Stomach (tissue), 9 donors: ENCODE measurements around the gene EFNA3. TPM values are rescaled to one million over a fixed set of nuclear protein-coding genes. Genes with fewer than 3 reads are reported as not detected.

Source experiments
- DNase-seq, 2 donors: peaks; one replicate each; pipeline versions ENCODE4 v3.0.0 to v3.0.0-alpha.2; 2013 to 2019
- H3K27ac ChIP-seq, 5 donors: fragments of 200-600 bp in 4 of 5; sonication (generic) in 4 of 5; one replicate each; pipeline ENCODE4 v1.5.1; 2013 to 2019; ENCODE audit warnings: mild to moderate bottlenecking in 1 of 5, moderate library complexity in 1 of 5
- H3K27me3 ChIP-seq, 3 donors: fragments of 200-600 bp; sonication (generic); one replicate each; pipeline ENCODE4 v1.5.1; 2017 to 2019; ENCODE audit warnings: mixed run types in 1 of 3
- H3K36me3 ChIP-seq, 4 donors: fragments of 200-600 bp; sonication (generic); 1 replicate in 3 of 4; 2 replicates in 1 of 4; pipeline ENCODE4 v1.5.1; 2016 to 2019
- H3K4me1 ChIP-seq, 4 donors: fragments of 200-600 bp; sonication (generic); one replicate each; pipeline ENCODE4 v1.5.1; 2016 to 2019
- H3K4me3 ChIP-seq, 4 donors: fragments of 200-600 bp; sonication (generic) in 3 of 4; one replicate each; pipeline ENCODE4 v1.5.1; 2016 to 2019; ENCODE audit warnings: mild to moderate bottlenecking in 1 of 4
- H3K9me3 ChIP-seq, 4 donors: fragments of 200-600 bp; sonication (generic); one replicate each; pipeline ENCODE4 v1.5.1; 2016 to 2019
- EP300 ChIP-seq: sonication (generic); formaldehyde crosslinking; IDR thresholded peaks from one replicate; pipeline ENCODE4 v1.6.1; 2017; ENCODE audit warnings: antibody characterized with exemption
- POLR2A ChIP-seq, 4 donors: fragments of 450-650 bp; IDR thresholded peaks; one replicate each; pipeline ENCODE4 v1.6.1; 2016; ENCODE audit warnings: antibody characterized with exemption in 4 of 4, control low read depth in 2 of 4, mild to moderate bottlenecking in 1 of 4, moderate library complexity in 1 of 4
- POLR2AphosphoS5 ChIP-seq, 3 donors: sonication (generic); formaldehyde crosslinking; IDR thresholded peaks; one replicate each; pipeline ENCODE4 v1.6.1; 2016; ENCODE audit warnings: antibody characterized with exemption in 3 of 3
- WGBS, 5 donors: extraction: QIAGEN DNeasy Blood & Tissue Kit in 3 of 5; methylation state at CpG; one replicate each; pipeline versions ENCODE4 v1.1.5 to v1.1.7; 2013 to 2018; 5-methylcytosine and 5-hydroxymethylcytosine counted together
- intact Hi-C: fragments of 100-400 bp; cut with DNase I; formaldehyde crosslinking; loops from one replicate; pipeline ENCODE4 v1.15.1; 2023; ENCODE audit warnings: low total_unique reads
- polyA plus RNA-seq, 3 donors: library from polyadenylated mRNA; stranded (reverse); fragments of 200-250 nt; gene quantifications; one replicate each; pipeline ENCODE4 v1.2.3, GENCODE V29; 2013
- total RNA-seq, 5 donors: library from RNA; depleted of rRNA; stranded (reverse); fragments of >200 nt; gene quantifications; one replicate each; pipeline versions ENCODE4 v1.1.0 to v1.2.3, GENCODE V29; 2014 to 2016
- TF ChIP-seq, protein P1 (sequence below), 7 experiments: fragments of 450-650 bp in 4 of 7; fragments of 200-600 bp in 3 of 7; sonication (generic) in 3 of 7; IDR thresholded peaks; one replicate each; pipeline ENCODE4 v1.5.1; 2016 to 2019; ENCODE audit warnings: antibody characterized with exemption in 7 of 7, control low read depth in 2 of 7, mild to moderate bottlenecking in 1 of 7
- donor health status: healthy with polysubstance abuse.
- donor health status: Bipolar disorder and iron deficiency.
- donor health status: healthy.

EFNA3 gene
- total and polyA plus RNA-seq, 8 donors, result 0.76 to 4.9 (median 1.5) TPM; not detected in 5

DNA sequence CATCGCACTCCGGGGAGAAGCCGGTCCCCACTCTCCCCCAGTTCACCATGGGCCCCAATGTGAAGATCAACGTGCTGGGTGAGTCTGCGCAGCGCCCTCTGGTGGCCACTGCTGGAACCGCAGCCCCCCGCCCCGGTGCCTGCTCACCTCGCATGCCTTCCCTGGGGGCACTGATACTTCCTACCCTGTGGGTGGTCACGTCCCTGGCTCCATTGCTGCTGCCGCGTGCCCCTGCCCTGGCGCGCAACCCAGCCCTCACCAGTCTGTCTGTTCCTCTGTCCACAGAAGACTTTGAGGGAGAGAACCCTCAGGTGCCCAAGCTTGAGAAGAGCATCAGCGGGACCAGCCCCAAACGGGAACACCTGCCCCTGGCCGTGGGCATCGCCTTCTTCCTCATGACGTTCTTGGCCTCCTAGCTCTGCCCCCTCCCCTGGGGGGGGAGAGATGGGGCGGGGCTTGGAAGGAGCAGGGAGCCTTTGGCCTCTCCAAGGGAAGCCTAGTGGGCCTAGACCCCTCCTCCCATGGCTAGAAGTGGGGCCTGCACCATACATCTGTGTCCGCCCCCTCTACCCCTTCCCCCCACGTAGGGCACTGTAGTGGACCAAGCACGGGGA lies 7.6 kb downstream of the EFNA3 start:
- intact Hi-C loops, result no loop called here
- TF ChIP-seq EP300, result no peak
- no peak for TF ChIP-seq POLR2A (IDR thresholded peaks at IDR 0.05)
- TF ChIP-seq, protein P1, sequence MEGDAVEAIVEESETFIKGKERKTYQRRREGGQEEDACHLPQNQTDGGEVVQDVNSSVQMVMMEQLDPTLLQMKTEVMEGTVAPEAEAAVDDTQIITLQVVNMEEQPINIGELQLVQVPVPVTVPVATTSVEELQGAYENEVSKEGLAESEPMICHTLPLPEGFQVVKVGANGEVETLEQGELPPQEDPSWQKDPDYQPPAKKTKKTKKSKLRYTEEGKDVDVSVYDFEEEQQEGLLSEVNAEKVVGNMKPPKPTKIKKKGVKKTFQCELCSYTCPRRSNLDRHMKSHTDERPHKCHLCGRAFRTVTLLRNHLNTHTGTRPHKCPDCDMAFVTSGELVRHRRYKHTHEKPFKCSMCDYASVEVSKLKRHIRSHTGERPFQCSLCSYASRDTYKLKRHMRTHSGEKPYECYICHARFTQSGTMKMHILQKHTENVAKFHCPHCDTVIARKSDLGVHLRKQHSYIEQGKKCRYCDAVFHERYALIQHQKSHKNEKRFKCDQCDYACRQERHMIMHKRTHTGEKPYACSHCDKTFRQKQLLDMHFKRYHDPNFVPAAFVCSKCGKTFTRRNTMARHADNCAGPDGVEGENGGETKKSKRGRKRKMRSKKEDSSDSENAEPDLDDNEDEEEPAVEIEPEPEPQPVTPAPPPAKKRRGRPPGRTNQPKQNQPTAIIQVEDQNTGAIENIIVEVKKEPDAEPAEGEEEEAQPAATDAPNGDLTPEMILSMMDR (IDR thresholded peaks at IDR 0.05), result peak in 6 of 7 experiments; percentile 90 to 100 (median 98)
- no peak for TF ChIP-seq POLR2AphosphoS5 (IDR thresholded peaks at IDR 0.05)
- DNase-seq, result peak; percentile 75 to 90
- peak overlapping the region; percentile 84 to 93 (median 89) for H3K27ac ChIP-seq
- H3K9me3 ChIP-seq, result no peaks in the 10 kb centered on the region
- peak overlapping the region; percentile 48 to 76 (median 60) for H3K4me3 ChIP-seq
- no peaks in the 10 kb centered on the region for H3K36me3 ChIP-seq
- 14 to 21% (median 14%) methylated on average over 10 to 24 of the region's 24 CpGs for WGBS, 5 donors
- peaks cover 43 to 51% (median 50%) of the 10 kb centered on the region in 4 donors for H3K4me1 ChIP-seq
- H3K27me3 ChIP-seq, result peaks cover 7 to 33% (median 29%) of the 10 kb centered on the region in 3 donors

DNA sequence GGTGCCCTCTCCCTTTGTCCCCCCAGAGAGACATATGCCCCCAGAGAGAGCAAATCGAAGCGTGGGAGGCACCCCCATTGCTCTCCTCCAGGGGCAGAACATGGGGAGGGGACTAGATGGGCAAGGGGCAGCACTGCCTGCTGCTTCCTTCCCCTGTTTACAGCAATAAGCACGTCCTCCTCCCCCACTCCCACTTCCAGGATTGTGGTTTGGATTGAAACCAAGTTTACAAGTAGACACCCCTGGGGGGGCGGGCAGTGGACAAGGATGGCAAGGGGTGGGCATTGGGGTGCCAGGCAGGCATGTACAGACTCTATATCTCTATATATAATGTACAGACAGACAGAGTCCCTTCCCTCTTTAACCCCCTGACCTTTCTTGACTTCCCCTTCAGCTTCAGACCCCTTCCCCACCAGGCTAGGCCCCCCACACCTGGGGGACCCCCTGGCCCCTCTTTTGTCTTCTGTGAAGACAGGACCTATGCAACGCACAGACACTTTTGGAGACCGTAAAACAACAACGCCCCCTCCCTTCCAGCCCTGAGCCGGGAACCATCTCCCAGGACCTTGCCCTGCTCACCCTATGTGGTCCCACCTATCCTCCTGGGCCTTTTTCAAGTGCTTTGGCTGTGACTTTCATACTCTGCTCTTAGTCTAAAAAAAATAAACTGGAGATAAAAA lies 8.4 kb downstream of the EFNA3 start:
- WGBS, 5 donors, result 67 to 72% (median 68%) methylated on average over 8 of the region's 8 CpGs
- H3K27ac ChIP-seq, result no peak overlapping the region
- peaks cover 6 to 25% (median 22%) of the 10 kb centered on the region in 3 donors for H3K27me3 ChIP-seq
- no peak overlapping the region for H3K4me3 ChIP-seq
- H3K9me3 ChIP-seq, result no peaks in the 10 kb centered on the region
- intact Hi-C loops, result no loop called here
- H3K36me3 ChIP-seq, result no peaks in the 10 kb centered on the region
- DNase-seq, result no peak
- H3K4me1 ChIP-seq, result peaks cover 42 to 50% (median 48%) of the 10 kb centered on the region in 4 donors
- TF ChIP-seq POLR2AphosphoS5 (IDR thresholded peaks at IDR 0.05), result no peak
- TF ChIP-seq EP300, result no peak
- no peak for TF ChIP-seq POLR2A (IDR thresholded peaks at IDR 0.05)
- TF ChIP-seq, protein P1 (IDR thresholded peaks at IDR 0.05), result no peak

DNA sequence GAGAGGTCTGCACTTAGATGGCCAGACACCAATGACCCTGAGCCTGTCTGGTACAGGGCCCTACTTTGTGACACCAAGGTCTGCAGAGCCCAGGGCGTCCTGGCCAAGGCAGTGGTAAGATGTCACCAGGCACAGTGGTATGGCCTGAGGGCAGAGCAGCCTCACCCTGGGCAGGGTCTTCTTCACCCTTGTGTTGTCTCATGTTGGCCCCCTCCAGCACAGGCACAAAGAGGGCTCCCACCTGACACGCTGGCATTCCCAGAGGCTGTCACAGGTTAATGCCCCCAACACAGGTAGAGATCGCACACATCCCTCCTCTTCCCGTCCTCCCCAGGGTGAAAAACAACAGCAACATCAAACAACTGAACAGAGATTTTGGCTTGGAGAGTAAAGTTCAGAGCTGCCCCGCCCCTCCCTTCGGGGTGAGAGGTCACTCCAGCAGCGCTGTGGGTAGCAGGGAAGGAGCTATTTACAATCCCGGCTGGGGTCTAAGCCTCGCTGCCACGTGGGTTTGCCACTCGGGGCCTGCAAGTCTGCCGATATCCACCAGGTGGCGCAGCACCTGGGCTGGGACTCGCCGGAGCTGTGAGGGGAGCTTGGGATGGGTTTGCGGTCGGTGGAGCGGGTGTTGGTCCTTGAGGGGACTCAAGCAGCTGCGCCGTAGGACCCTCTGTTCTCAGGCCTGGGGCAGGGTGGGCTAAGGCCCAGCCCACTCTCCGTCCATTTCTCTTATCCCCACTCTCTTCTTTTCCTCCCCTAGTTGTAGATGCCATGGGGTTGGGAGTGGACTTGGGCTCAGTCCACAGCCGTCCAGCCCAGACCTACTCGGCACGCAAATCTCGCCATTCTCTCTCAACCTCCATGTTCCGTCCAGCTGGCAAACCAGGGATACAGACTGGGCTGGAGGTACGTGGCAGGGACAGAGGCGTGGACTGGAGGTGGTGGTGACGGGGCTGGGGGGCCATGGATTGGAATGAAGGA lies 12.7 kb downstream of the EFNA3 start:
- Histone ChIP-seq H3K4me3 (no peak overlapping the region), H3K27ac (no peak overlapping the region), H3K36me3 (no peaks in the 10 kb centered on the region), H3K9me3 (no peaks in the 10 kb centered on the region), H3K4me1 (peaks cover 15 to 26% (median 22%) of the 10 kb centered on the region in 4 donors), H3K27me3 (no peaks in the 10 kb centered on the region)
- intact Hi-C loops, result loop anchor here (5.0 kb wide), 1 partner anchor 76 kb away; no protein-coding TSS in a partner anchor
- TF ChIP-seq, protein P1 (IDR thresholded peaks at IDR 0.05), result peak in 6 of 7 experiments; percentile 91 to 99 (median 98)
- no peak for TF ChIP-seq POLR2A (IDR thresholded peaks at IDR 0.05)
- peak in 1 of 3 donors; percentile 62 for TF ChIP-seq POLR2AphosphoS5 (IDR thresholded peaks at IDR 0.05)
- WGBS, 5 donors, result 16 to 27% (median 20%) methylated on average over 18 to 29 of the region's 29 CpGs
- peak; percentile 84 to 92 for DNase-seq

DNA sequence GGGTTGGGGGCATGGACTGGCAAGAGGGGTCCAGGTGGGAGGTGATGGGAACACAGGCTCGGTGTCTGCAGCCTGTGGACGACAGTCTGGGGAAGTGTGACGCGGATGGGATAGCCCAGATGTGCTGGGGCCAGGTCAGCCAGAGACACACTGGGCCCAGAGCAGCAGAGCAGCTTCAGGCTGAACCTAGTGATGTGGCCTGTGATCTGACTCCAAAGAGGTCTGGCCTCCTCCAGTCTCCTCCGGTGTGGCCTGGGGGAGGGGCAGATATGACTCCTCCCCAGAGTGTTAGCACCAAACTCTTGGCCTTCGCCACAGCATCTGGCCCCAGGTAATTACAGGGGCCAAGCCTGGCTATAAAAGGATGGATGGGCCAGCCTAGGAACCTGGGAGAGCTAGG lies 13.5 kb downstream of the EFNA3 start:
- intact Hi-C loops, result loop anchor here (5.0 kb wide), 1 partner anchor 75 kb away; no protein-coding TSS in a partner anchor
- Histone ChIP-seq H3K4me1 (peaks cover 15 to 25% (median 21%) of the 10 kb centered on the region in 4 donors), H3K27me3 (no peaks in the 10 kb centered on the region), H3K27ac (no peak overlapping the region), H3K36me3 (no peaks in the 10 kb centered on the region), H3K4me3 (no peak overlapping the region), H3K9me3 (no peaks in the 10 kb centered on the region)
- TF ChIP-seq EP300, result no peak
- no peak for TF ChIP-seq POLR2AphosphoS5 (IDR thresholded peaks at IDR 0.05)
- TF ChIP-seq POLR2A (IDR thresholded peaks at IDR 0.05), result no peak
- TF ChIP-seq, protein P1 (IDR thresholded peaks at IDR 0.05), result no peak
- WGBS, 5 donors, result 76 to 92% (median 81%) methylated on average over 6 of the region's 6 CpGs
- DNase-seq, result no peak
